ENCODE measurements around the gene PALM2AKAP2.

GRCh38 chr9:109811876-109812275 lies 31.9 kb downstream of the PALM2AKAP2 start:
- no peak for TF ChIP-seq CTCF (conservative IDR thresholded peaks at IDR 0.05; ENCODE audit: low read length)
- TF ChIP-seq EZH2phosphoT487 (IDR thresholded peaks at IDR 0.05; ENCODE audit: borderline replicate concordance, low read depth, low read length): no peak

All from OCI-LY7 (cell line).